ENCODE results near the gene PLA2G12A. TPM values are rescaled to one million over a fixed set of nuclear protein-coding genes. Genes with fewer than 3 reads are reported as not detected.

The PLA2G12A gene
- total and polyA plus RNA-seq, 9 of the 15 experiments (the other 6 are each of a cell fraction or from before 2014, with no cell fraction given), result 24.2 to 226 (median 80.5) TPM

DNA sequence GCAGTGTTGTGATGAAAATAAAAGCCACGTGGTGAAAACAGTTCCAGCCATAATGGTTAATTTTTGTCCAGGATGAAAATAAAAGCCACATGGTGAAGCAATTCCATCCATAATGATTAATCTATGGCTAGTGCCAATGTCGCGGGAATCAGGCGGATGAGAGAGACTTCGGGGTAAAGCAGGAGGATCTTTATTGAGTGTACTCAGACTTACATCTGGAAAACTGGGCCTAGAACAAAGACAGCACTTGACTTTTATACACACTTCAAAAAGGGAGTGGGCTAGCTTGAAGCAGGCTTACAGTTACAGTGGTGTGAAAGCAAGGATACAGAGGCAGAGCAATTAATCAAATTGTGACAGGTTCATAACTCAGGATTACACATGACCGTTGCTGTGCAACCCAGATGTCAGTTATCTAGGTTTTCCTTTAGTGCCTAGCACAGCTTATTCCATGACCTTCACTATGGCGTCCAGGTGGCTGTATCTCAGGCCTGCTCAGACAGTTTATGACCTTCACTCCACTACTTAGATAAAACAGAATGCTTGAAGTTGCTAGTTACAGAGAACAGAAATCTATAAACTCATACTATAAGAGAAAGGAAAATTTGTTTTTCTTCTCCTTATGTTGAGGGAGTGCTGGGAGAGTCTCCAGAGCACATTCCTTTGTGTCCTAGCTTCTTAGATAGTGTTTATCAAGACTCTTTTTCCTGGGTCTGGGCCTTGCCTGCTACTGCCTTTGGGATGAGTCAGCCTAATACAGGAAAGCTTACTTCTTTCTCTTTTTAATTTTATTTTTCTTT lies 5.9 kb upstream of the PLA2G12A start (continued):
- TF ChIP-seq HDAC2 (IDR thresholded peaks at IDR 0.05) (peak; percentile 80), MTA3 (IDR thresholded peaks at IDR 0.05; ENCODE audit: borderline replicate concordance) (0 out of 2 replicates have a peak, but pooled peaks have one; percentile 24), ZNF316 (IDR thresholded peaks at IDR 0.05) (peak; percentile 45; the same call in 1 of the 2 replicates), DMBX1 (CRISPR knock-in tag; IDR thresholded peaks at IDR 0.05; ENCODE audit: borderline replicate concordance) (peak; percentile 55; the same call in 1 of the 2 replicates), ZNF589 (CRISPR knock-in tag; IDR thresholded peaks at IDR 0.05; ENCODE audit: low read depth) (peak; percentile 37; the same call in 1 of the 2 replicates), SMARCC2 (IDR thresholded peaks at IDR 0.05; ENCODE audit: low read depth) (0 out of 2 replicates have a peak, but pooled peaks have one; percentile 23), EP400 (IDR thresholded peaks at IDR 0.05) (peak; percentile 44; the same call in 1 of the 2 replicates), CBFA2T2 (conservative IDR thresholded peaks at IDR 0.05) (peak; percentile 83), COPS2 (conservative IDR thresholded peaks at IDR 0.05) (no peak), PRPF4 (IDR thresholded peaks at IDR 0.05; ENCODE audit: insufficient read depth, low read depth, low read length, poor library complexity, severe bottlenecking) (no peak), ZNF717 (CRISPR knock-in tag; IDR thresholded peaks at IDR 0.05) (0 out of 2 replicates have a peak, but pooled peaks have one; percentile 33), SMARCE1 (IDR thresholded peaks at IDR 0.05) (peak; percentile 36; the same call in 1 of the 2 replicates), SOX6 (IDR thresholded peaks at IDR 0.05) (peak; percentile 49; the same call in 1 of the 2 replicates), YY1 (IDR thresholded peaks at IDR 0.05; ENCODE audit: borderline replicate concordance in 1 of 3, control insufficient read depth in 1 of 3, extremely low read depth in 1 of 3, insufficient read depth in 3 of 3, insufficient read length in 1 of 3, insufficient replicate concordance in 2 of 3, low read depth in 1 of 3, low read length in 2 of 3) (peak in 1 of 3 experiments; percentile 79), ELF2 (CRISPR knock-in tag; IDR thresholded peaks at IDR 0.05) (no peak), ATF7 (IDR thresholded peaks at IDR 0.05) (peak; percentile 43; the same call in 1 of the 2 replicates), ZEB2 (IDR thresholded peaks at IDR 0.05) (peak; percentile 28; the same call in 1 of the 2 replicates)
- TF ChIP-seq, protein P1, sequence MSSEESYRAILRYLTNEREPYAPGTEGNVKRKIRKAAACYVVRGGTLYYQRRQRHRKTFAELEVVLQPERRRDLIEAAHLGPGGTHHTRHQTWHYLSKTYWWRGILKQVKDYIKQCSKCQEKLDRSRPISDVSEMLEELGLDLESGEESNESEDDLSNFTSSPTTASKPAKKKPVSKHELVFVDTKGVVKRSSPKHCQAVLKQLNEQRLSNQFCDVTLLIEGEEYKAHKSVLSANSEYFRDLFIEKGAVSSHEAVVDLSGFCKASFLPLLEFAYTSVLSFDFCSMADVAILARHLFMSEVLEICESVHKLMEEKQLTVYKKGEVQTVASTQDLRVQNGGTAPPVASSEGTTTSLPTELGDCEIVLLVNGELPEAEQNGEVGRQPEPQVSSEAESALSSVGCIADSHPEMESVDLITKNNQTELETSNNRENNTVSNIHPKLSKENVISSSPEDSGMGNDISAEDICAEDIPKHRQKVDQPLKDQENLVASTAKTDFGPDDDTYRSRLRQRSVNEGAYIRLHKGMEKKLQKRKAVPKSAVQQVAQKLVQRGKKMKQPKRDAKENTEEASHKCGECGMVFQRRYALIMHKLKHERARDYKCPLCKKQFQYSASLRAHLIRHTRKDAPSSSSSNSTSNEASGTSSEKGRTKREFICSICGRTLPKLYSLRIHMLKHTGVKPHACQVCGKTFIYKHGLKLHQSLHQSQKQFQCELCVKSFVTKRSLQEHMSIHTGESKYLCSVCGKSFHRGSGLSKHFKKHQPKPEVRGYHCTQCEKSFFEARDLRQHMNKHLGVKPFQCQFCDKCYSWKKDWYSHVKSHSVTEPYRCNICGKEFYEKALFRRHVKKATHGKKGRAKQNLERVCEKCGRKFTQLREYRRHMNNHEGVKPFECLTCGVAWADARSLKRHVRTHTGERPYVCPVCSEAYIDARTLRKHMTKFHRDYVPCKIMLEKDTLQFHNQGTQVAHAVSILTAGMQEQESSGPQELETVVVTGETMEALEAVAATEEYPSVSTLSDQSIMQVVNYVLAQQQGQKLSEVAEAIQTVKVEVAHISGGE (CRISPR knock-in tag; IDR thresholded peaks at IDR 0.05), result peak in 1 of 3 experiments; percentile 32; a peak in 1 of 6 replicates
- TF ChIP-seq, protein P2, sequence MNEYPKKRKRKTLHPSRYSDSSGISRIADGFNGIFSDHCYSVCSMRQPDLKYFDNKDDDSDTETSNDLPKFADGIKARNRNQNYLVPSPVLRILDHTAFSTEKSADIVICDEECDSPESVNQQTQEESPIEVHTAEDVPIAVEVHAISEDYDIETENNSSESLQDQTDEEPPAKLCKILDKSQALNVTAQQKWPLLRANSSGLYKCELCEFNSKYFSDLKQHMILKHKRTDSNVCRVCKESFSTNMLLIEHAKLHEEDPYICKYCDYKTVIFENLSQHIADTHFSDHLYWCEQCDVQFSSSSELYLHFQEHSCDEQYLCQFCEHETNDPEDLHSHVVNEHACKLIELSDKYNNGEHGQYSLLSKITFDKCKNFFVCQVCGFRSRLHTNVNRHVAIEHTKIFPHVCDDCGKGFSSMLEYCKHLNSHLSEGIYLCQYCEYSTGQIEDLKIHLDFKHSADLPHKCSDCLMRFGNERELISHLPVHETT (CRISPR knock-in tag; conservative IDR thresholded peaks at IDR 0.05 in 1 of 2, IDR thresholded peaks at IDR 0.05 in 1 of 2), result peak in 1 of 2 experiments; percentile 39; a peak in 1 of 4 replicates
- TF ChIP-seq, protein P3, sequence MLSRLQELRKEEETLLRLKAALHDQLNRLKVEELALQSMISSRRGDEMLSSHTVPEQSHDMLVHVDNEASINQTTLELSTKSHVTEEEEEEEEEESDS (CRISPR knock-in tag; IDR thresholded peaks at IDR 0.05), result no peak

All from K562 (cell line).